Lung microvascular endothelial cell (primary cell): Measurements from ENCODE around the gene MITF. TPM values are rescaled to one million over a fixed set of nuclear protein-coding genes. Genes with fewer than 3 reads are reported as not detected.
A peak's percentile ranks its signal among the peaks of the same experiment; 100 is the strongest.

ENCODE experiments used
- DNase-seq, 2 donors: peaks; one replicate each; pipeline versions ENCODE4 v3.0.0 to v3.0.0-alpha.2; 2010; ENCODE audit warnings: low read depth in 2 of 2
- total RNA-seq: library from RNA; depleted of rRNA; stranded (reverse); fragments of >200 nt; gene quantifications from 2 replicates; pipeline ENCODE4 v1.2.1, GENCODE V29; 2014

MITF gene
- total RNA-seq, 1 donor from 2014 or later = 4.4 TPM

DNA sequence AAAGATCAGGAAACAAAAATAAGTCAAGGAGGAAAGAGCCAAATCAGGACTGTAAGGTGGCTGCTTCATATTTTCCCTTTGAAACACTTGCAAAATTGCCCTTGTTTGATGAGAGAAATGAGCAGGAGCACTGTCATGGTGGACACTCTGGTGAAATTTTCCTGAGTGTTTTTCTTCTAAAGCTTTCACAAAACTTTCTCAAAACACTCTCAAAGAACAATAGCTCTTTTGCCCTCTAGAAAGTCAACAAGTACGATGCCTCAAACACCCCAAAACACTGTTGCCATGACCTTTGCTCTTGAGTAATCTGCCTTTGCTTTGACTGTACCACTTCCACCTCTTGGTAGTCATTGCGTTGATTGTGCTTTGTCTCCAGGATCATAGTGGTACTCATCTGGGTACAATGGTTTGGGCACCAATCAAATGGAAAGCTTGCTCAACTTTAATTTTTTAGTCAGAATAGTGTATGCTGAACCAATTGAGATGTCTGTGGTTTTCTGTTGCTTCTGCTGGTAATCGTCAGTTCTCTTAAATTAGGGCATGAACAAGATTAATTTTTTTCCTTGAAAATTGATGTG is 13.2 kb upstream of the MITF start:
- DNase-seq = no peak

DNA sequence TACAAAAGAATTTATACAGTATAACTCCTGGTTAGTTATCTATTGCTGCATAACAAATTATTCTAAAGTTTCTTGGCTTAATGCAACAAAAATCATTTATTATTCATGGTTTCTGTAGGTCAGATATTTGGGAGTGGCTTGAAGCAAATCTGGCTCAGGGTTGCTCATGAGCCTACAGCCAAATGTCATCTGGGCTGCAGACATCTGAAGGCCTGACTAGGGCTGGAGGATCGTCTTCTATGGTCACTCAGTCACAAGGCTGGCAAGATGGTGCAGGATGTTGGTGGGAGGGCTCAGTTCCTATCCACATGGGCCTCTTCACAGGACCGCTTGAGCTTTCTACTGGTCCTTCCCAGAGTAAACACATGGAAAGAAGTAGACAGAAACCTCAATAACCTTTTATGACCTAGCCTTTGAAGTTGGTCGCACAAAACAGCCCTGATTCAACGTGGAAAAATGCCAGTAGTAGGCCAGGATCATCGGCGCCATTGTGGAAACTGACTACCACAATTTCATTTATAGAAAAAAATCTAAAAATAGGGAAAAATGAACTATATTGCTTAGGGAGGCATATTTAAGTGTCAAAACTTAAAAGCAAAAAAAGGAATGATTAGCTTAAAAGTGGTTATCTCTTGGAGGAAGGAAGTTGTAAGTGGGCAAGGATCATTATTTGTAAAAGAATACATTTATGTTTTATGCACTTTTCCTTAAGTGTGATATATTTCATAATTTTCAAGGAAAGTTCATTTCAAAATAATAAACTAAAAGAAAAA is 9.9 kb upstream of the MITF start:
- DNase-seq = no peak

- DNase-seq = no peak
Observed at GRCh38 chr3:69731080-69731479, 8.2 kb upstream of the MITF start.

GRCh38 chr3:69735893-69736292 is 3.4 kb upstream of the MITF start:
- DNase-seq = no peak

- no peak for DNase-seq
Observed at GRCh38 chr3:69737392-69737791, 1.9 kb upstream of the MITF start.

GRCh38 chr3:69738315-69738714 is 949 bp upstream of the MITF start:
- DNase-seq = peak in 1 of 2 donors; percentile 1

GRCh38 chr3:69738859-69739203 is 433 bp upstream of the MITF start:
- DNase-seq = no peak

GRCh38 chr3:69740103-69741021 is 1.1 kb downstream of the MITF start:
- DNase-seq = no peak

- no peak for DNase-seq
Observed at GRCh38 chr3:69741032-69741767, 1.9 kb downstream of the MITF start.

DNA sequence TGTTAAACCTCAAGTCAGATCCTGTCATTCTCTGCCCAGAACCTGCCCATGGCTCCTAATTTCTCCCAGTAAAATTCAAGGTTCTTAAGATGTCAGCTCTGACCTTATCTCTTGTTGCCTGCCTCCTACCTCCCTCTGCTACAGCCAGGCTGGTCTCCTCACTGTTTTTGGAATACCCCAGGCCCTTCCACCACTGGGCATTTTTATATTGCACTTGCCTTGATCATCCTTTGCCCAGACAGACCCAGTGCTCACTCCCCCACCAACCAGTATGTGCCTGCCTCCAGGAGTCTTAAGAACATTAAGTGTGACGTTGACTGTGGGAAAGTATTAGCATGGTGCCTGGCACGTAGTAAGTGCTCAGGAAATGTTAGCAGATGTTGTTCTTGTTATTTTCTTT is 3.1 kb downstream of the MITF start:
- no peak for DNase-seq

DNA sequence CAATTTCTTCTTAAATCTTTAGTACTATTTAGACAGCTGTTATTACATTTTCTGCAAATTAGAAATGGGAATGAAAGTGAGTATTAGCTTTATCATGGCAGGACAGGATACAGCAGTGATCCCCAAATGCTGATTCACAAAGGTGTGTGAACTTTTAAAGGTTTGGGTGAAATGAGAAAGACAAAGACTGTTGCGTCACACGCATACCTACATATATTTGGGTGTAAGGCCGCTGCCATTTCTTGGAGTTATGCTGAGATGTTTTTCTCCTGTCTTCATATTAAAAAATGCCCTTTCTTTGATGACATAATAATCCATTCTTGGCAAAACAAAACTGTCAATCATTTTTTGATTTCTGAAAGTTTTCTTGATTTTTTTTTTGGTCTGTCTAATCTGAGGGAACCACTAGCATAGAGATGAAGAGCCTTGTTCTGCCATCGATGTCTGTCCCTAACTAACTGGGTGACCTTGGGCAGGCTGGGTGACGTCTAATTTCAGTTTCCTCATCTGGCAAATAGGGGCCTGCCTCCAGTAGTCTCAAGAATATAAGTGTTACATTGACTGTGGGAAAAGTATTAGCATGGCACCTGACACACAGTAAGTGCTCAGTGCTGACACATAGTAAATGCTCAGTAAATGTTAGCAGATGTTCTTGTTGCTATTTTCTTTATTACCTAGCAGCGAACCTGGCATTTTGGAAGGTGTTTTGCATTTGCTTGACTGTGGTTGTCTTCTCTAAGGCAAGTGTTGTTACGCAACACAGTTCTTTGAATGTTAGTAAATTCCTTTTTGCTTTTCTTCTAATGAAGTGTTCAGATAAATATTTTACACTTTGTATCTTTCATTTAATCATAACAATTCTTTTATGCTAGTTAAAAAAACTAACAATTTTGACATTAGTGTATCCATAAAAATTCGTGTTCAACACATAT is 5.0 kb downstream of the MITF start:
- no peak for DNase-seq

DNA sequence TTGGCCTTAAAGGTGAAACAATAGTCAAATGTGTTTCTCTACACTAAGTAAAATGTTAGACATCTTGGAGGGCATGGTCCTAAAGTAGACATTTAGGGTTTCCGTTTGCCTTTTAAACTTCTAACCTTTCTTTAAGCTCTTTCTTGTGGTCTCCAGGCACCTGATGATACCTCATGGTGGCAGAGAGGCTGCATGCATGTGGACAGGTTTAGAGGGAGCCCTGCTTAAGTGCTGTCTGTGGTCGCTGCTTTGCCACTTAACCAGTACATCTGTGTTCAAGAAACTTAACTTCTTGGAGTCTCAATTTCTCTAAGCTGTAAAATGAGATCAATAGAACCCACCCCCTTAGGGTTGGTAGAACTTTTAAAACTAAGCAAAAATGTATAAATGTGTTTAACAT is 6.2 kb downstream of the MITF start:
- DNase-seq = no peak

GRCh38 chr3:69746119-69746518 is 6.9 kb downstream of the MITF start:
- DNase-seq = no peak

DNA sequence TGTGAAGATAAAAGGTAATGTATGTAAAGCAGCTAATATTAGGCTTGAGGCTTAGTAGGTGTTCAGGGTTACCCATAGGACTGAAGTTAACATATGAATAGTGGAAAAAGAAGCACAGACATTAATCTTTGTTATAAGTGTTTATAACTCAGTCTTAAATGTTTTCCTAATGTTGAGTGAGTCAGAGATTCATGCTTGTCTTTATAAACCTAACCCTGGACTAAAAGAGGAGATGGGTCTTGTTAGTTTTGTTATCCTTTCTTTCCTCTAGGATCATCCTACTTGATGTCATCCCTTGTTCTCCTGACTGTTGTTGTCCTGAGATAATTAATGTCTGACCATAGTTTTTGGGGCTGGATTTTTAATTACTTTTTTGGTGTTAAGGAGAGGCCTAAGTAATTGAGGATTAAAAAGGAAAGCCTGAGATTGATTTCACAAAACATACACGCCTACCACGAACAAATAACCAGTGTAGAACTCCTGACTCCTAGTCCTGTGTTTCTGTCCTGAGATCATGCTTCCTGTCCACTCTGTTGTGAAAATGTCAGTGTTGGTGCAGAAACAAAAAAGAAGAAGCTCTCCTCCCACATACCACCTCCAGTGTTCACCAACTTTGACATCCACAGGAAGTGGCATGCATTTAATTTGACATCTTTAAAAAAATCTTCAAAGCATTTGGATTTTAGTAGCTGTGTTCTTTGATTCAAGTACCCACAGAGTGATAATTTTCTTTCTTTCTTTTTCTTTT is 8.4 kb downstream of the MITF start:
- peak in 1 of 2 donors; percentile 31 for DNase-seq

- no peak for DNase-seq
Observed at GRCh38 chr3:69748503-69748902, 9.2 kb downstream of the MITF start.

DNA sequence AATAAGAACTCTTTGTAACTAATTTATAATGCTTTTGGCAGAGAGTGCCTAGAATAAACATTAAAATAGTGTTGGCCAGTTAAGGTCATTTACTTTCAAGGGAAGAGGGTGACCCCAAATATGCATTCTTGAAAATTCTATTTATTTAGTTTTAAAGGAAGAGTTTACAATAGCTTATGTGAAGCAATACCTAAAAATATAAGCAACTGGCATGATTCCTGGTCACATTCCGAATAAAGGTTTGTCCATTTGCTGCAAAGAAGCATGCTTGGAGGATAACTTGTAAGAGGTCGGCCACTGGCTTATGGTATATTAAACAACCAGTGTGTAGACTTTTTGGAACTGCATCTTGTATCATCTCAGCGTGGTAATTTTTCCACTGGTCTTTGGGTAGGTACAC is 10.2 kb downstream of the MITF start:
- DNase-seq = no peak

DNA sequence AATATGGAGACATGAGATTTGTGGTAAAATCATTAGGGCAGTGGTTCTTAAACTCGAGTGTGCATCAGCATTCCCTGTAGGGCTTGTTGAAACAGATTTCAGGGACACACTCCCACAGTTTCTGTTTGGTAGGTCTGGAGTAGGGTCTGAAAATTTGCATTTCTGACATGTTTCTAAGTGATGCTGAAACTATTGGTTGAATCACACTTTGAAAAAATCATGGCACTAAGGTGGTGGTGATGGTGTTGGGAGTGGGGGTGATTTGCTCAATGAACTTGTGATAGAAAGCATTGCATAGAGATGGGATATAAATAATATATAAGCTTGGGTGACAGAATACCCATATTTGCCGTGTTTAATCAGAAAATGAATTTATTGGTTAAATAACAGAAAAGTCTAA is 11.3 kb downstream of the MITF start:
- no peak for DNase-seq

- no peak for DNase-seq
Observed at GRCh38 chr3:69751074-69751476, 11.8 kb downstream of the MITF start.

- no peak for DNase-seq
Observed at GRCh38 chr3:69752241-69752640, 13.0 kb downstream of the MITF start.

DNA sequence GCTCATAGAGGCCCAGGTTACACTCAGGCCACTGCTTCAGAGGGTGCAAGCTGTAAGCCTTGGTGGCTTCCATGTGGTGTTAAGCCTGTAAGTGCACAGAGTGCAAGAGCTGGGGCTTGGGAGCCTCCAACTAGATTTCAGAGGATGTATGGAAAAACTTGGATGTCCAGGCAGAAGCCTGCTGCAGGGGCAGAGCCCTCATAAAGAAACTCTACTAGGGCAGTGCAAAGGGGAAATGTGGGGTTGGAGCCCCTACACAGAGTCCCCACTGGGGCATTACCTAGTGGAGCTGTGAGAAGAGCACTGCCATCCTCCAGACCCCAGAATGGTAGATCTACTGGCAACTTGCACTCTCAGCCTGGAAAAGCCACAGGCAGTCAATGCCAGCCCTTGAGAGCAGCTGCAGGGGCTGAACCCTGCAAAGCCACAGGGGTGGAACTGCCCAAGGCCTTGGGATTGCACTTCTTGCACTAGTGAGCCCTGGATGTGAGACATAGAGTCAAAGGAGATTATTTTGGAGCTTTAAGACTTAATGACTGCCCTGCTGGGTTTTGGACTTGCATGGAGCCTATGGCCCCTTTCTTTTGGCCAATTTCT is 14.0 kb downstream of the MITF start:
- DNase-seq = no peak
